ENCODE data around the gene SPINK2.

SPINK2 gene, protein sequence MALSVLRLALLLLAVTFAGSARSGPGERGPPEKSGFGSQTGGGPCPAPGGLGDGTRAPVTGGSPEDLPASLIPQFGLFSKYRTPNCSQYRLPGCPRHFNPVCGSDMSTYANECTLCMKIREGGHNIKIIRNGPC

DNA sequence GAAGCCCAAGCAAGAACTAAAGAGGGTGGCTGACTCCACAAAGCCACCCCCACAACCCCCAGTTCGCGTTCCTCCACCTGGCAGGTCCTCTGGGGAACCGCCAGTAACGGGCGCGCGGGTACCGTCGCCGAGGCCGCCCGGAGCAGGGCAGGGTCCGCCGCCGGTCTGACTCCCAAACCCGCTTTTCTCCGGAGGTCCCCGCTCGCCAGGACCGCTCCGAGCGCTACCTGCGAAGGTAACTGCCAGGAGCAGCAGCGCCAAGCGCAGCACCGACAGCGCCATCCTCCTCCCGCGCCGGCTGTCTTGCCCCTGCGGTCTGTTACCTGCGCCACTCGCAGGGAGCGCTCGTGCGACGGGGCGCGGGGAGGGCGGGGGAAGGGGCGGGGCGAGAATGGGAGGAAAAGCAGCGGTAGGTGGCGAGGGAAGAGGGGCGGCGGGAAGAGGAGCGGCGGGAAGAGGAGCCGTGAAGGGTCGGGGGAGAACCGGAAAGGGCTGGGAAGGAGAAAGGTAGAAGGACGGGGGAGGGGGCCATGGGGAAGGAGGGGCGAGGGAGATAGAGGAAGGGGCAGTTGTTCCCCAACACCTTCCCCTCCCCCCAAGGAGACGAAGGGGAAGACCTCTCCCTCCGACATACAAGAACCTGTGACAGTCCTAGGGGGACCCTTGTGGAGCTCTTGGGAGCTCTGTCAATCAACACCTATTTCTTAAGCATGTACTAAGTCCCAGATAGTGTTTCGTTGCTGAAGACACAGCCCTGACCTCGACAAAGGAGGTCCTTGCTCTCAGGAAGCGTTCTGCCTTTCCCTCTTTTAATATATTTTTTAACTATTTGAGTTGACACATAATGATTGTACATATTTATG is at the start of gene SPINK2:
SPINK2 (minus strand) TSS at position 321 of the 863 bp plus-strand sequence; CDS start at position 282, 39 bp downstream.
- Mint-ChIP-seq H3K27me3 (ENCODE audit: low read depth) (peaks cover 62% of the 10 kb centered on the region), H3K4me3 (peak within 1 kb of the TSS; percentile 57), H3K4me1 (ENCODE audit: low read depth) (peaks cover 26% of the 10 kb centered on the region), H3K36me3 (ENCODE audit: low read depth) (no peaks in the 10 kb centered on the region), H3K27ac (no peak within 1 kb of the TSS), H3K9me3 (peaks cover 9% of the 10 kb centered on the region)

DNA sequence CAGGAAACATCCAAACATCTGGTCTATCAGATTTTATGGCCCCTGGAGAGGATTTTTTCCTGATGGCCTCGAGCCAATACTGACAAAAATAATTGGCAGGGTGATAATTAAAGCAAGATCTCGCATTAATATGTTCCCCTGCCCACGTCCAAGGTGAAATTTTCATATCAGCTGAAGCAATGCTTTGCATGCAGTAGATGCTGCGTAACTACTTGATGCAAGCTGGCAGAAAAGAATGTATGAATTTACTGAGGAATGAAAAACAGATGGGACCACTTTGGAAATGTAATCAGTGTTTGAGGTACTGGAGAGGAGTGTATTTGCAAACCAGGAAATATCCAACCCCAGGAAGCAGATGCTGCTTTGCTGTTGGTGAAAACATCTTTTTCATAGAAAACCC is 49.4 kb upstream of the SPINK2 start:
- peaks cover 3% of the 10 kb centered on the region for H3K27me3 Mint-ChIP-seq (ENCODE audit: low read depth)
- H3K27ac Mint-ChIP-seq, result no peak overlapping the region
- no peak overlapping the region for H3K4me3 Mint-ChIP-seq
- no peaks in the 10 kb centered on the region for H3K36me3 Mint-ChIP-seq (ENCODE audit: low read depth)
- H3K4me1 Mint-ChIP-seq (ENCODE audit: low read depth), result peaks cover 6% of the 10 kb centered on the region
- no peaks in the 10 kb centered on the region for H3K9me3 Mint-ChIP-seq

- Mint-ChIP-seq H3K4me1 (ENCODE audit: low read depth) (peaks cover 3% of the 10 kb centered on the region), H3K4me3 (no peak overlapping the region), H3K27me3 (ENCODE audit: low read depth) (no peaks in the 10 kb centered on the region), H3K36me3 (ENCODE audit: low read depth) (no peaks in the 10 kb centered on the region), H3K9me3 (no peaks in the 10 kb centered on the region), H3K27ac (no peak overlapping the region)
Measured at GRCh38 chr4:56863441-56864139, 42.1 kb upstream of the SPINK2 start.

DNA sequence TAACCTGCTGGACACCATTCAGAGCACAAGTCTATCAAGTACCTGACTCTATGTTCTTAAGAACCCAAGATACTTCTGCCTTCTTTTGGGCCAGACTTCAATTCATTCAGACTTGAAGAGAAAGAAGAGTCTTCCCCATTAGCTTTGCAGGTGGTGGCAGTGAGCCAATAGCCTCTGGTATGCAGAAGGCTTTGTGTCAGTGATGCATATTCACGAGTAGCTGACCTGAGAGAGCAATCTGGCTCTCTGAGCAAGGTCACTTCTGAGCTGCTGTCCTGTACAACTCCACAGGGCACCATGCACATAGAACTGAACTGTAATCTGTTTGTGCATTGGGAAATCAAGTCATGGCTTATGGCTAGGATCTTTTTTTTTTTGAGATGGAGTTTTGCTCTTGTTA is 39.9 kb upstream of the SPINK2 start:
- H3K4me3 Mint-ChIP-seq, result no peak overlapping the region
- no peaks in the 10 kb centered on the region for H3K9me3 Mint-ChIP-seq
- peaks cover 8% of the 10 kb centered on the region for H3K27me3 Mint-ChIP-seq (ENCODE audit: low read depth)
- no peaks in the 10 kb centered on the region for H3K36me3 Mint-ChIP-seq (ENCODE audit: low read depth)
- peaks cover 3% of the 10 kb centered on the region for H3K4me1 Mint-ChIP-seq (ENCODE audit: low read depth)
- H3K27ac Mint-ChIP-seq, result no peak overlapping the region

DNA sequence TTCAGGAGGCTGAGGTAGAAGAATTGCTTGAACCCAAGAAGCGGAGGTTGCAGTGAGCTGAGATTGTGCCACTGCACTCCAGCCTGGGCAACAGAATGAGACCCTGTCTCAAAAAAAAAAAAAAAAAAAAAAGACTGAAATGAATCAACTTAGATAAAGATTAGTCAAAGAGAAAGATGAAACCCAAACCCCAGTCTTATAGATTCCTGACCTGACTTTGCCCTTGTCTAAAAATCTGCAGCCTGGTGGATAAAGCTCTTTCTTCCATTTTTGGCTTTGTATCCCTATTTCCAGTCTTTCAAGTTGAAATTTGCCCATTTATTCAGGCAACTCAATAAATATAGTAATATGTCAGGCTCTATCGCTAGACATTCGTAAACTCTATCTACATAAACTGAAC is 39.3 kb upstream of the SPINK2 start:
- no peak overlapping the region for H3K4me3 Mint-ChIP-seq
- no peaks in the 10 kb centered on the region for H3K9me3 Mint-ChIP-seq
- no peak overlapping the region for H3K27ac Mint-ChIP-seq
- peaks cover 10% of the 10 kb centered on the region for H3K27me3 Mint-ChIP-seq (ENCODE audit: low read depth)
- H3K36me3 Mint-ChIP-seq (ENCODE audit: low read depth), result no peaks in the 10 kb centered on the region
- H3K4me1 Mint-ChIP-seq (ENCODE audit: low read depth), result peaks cover 3% of the 10 kb centered on the region

DNA sequence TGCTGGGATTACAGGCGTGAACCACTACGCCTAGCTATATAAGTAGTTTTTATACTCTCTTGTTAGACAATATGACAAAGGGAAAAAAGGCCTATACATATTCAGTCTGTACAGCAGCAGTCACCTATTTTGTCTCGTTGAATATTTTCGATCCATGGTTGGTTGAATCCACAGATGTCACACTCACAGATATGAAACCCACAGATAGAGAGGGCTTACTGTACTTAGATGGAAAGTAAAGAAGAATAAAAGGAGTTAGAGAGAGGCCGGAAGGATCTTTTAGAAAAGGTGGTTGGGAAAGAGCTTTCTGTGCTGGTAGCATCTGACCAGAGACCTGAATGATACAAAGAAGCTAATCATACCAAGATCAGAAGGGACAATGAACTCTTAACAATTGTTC is 38.3 kb upstream of the SPINK2 start:
- no peak overlapping the region for H3K4me3 Mint-ChIP-seq
- H3K36me3 Mint-ChIP-seq (ENCODE audit: low read depth), result no peaks in the 10 kb centered on the region
- peaks cover 11% of the 10 kb centered on the region for H3K27me3 Mint-ChIP-seq (ENCODE audit: low read depth)
- H3K27ac Mint-ChIP-seq, result no peak overlapping the region
- peaks cover 3% of the 10 kb centered on the region for H3K4me1 Mint-ChIP-seq (ENCODE audit: low read depth)
- no peaks in the 10 kb centered on the region for H3K9me3 Mint-ChIP-seq

DNA sequence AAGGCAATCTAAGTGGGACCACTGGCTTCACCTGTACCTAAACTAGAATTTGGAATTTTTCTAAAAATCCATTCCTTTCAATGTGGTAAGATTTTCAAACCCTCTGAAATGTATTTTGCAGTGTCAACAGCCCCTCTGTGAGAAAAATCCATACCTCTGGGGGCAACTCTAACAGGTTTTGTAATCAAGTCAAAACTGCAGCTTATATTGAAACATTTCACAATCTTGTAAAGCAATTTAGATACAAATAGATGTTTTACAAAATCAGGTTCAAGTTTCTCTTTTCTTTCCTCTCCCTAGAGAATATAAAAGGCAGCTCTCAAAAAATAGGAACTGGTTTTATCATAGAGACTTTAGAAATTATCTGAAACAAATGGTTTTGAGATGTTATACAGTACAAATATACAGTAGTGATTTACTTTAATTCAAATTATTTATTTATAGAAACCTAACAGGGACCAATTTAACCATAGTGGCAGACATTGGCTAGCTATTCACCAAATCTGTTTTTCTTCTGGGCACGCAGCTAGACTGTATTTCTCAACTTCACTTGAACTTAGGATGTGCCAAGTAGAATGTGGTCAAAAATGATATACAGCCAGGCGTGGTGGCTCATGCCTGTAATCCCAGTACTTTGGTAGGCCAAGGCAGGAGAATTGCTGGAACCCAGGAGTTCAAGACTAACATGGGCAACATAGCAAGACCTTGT is 36.3 kb upstream of the SPINK2 start:
- Mint-ChIP-seq H3K27me3 (ENCODE audit: low read depth) (peaks cover 11% of the 10 kb centered on the region), H3K9me3 (no peaks in the 10 kb centered on the region), H3K4me3 (no peak overlapping the region), H3K36me3 (ENCODE audit: low read depth) (no peaks in the 10 kb centered on the region), H3K4me1 (ENCODE audit: low read depth) (no peaks in the 10 kb centered on the region), H3K27ac (no peak overlapping the region)

DNA sequence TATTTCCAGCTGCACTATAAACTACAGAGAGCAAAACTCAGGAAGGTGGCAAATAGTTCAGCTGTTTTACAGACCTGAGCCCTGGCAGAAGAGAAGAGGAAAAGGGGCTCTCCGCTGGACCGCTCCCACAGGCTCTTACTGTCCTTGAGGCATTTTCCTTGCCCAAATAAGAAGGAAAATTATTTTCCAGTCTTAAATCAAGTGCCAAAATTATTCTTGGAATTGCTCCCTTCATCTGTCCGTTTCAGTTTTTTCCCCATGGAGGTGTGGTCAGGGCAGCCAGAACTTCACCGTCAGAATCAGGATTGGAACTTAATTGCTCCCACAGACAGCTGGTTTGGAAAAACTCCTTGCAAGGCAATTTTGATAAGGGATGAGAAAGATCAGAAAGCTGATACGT is 35.2 kb upstream of the SPINK2 start:
- Mint-ChIP-seq H3K27ac (no peak overlapping the region), H3K4me3 (no peak overlapping the region), H3K9me3 (no peaks in the 10 kb centered on the region), H3K36me3 (ENCODE audit: low read depth) (no peaks in the 10 kb centered on the region), H3K27me3 (ENCODE audit: low read depth) (peaks cover 11% of the 10 kb centered on the region), H3K4me1 (ENCODE audit: low read depth) (no peaks in the 10 kb centered on the region)

- Mint-ChIP-seq H3K9me3 (no peaks in the 10 kb centered on the region), H3K27ac (no peak overlapping the region), H3K4me1 (ENCODE audit: low read depth) (no peaks in the 10 kb centered on the region), H3K4me3 (no peak overlapping the region), H3K36me3 (ENCODE audit: low read depth) (no peaks in the 10 kb centered on the region), H3K27me3 (ENCODE audit: low read depth) (peaks cover 2% of the 10 kb centered on the region)
Measured at GRCh38 chr4:56850910-56851309, 29.4 kb upstream of the SPINK2 start.

DNA sequence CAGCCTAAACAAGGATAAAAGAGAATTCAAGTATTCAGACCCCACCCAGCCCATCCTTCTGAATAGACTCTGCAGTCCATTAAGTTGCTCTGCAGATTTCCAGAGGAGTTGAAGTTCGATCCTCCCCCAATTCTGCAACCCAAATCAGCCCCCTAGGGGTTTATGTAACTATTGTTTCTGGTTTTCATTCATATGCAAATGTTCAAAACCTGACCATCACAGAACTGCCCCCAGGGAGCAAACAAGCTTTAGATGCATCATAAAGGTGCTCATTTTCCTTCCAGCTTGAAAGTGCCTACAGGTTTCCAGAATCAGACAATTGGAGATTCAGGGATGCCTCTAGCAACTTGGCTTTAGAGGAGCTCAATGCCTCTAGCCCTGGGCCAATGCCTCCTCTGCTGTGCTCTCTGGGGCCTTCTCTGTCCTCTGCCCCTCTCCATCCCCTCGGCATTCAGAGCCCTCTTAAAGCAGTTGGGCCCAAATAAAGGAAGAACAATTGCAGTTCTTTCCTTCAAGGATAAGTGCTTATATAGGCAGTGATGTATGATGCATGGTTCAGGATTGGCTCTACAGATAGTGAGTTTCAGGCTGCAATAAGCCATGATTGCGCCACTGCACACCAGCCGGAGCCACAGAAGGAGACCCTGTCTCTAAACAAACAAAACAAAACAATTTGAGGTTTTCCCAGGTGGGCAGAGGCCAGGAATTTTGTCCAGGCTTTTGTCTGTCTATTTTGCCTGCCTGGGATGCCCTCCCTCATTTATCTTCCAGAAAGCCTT is 23.5 kb upstream of the SPINK2 start:
- Mint-ChIP-seq H3K27ac (no peak overlapping the region), H3K36me3 (ENCODE audit: low read depth) (no peaks in the 10 kb centered on the region), H3K4me3 (no peak overlapping the region), H3K4me1 (ENCODE audit: low read depth) (no peaks in the 10 kb centered on the region), H3K27me3 (ENCODE audit: low read depth) (no peaks in the 10 kb centered on the region), H3K9me3 (no peaks in the 10 kb centered on the region)

DNA sequence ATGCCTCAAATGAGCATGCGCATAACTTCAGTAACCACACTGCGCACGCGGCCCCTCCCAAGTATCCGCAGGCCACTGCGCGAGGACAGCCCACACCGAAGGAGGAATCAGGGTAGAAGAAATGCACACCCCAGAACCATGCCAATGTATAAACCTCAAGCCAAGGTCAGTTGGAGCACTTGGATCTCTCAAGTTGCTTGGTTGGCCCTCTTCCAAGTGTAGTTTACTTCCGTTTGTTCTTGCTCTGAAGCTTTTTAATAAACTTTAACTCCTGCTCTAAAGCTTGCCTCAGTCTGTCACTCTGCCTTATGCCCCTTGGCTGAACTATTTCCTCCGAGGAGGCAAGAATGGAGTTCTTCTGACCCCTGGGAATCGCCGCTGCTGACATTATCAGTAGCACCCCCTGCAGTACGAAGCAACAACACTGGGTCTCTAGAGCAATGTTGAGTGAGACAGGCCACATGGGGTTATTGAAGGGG is 22.0 kb upstream of the SPINK2 start:
- H3K36me3 Mint-ChIP-seq (ENCODE audit: low read depth), result no peaks in the 10 kb centered on the region
- no peak overlapping the region for H3K27ac Mint-ChIP-seq
- H3K4me3 Mint-ChIP-seq, result no peak overlapping the region
- H3K9me3 Mint-ChIP-seq, result no peaks in the 10 kb centered on the region
- H3K4me1 Mint-ChIP-seq (ENCODE audit: low read depth), result no peaks in the 10 kb centered on the region
- H3K27me3 Mint-ChIP-seq (ENCODE audit: low read depth), result no peaks in the 10 kb centered on the region

DNA sequence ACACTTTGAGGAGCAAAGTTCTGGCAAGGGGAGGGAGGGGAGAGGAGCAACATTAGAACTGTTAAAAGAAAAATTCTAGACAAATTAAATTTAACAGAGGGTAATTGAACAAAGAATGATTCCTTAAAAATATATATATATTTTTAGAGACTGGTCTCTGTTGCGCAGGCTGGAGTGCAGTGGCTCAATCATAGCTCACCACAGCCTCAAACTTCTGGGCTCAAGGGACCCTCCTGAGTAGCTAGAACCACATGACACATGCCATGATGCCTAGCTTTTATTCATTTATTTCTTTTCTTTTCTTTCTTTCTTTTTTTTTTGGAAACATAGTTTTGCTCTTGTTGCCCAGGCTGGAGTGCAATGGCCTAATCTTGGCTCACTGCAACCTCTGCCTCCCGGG is 19.1 kb upstream of the SPINK2 start:
- H3K4me3 Mint-ChIP-seq, result no peak overlapping the region
- H3K27me3 Mint-ChIP-seq (ENCODE audit: low read depth), result no peaks in the 10 kb centered on the region
- H3K27ac Mint-ChIP-seq, result no peak overlapping the region
- H3K9me3 Mint-ChIP-seq, result no peaks in the 10 kb centered on the region
- no peaks in the 10 kb centered on the region for H3K36me3 Mint-ChIP-seq (ENCODE audit: low read depth)
- H3K4me1 Mint-ChIP-seq (ENCODE audit: low read depth), result peaks cover 4% of the 10 kb centered on the region

GRCh38 chr4:56828784-56829535 is 7.5 kb upstream of the SPINK2 start:
- peaks cover 11% of the 10 kb centered on the region for H3K27me3 Mint-ChIP-seq (ENCODE audit: low read depth)

More at GRCh38 chr4:56828784-56829535, 7.5 kb upstream of the SPINK2 start:
- Mint-ChIP-seq H3K36me3 (ENCODE audit: low read depth) (no peaks in the 10 kb centered on the region), H3K4me3 (no peak overlapping the region), H3K27ac (no peak overlapping the region), H3K4me1 (ENCODE audit: low read depth) (peaks cover 8% of the 10 kb centered on the region), H3K9me3 (no peaks in the 10 kb centered on the region)
